HEK293T (cell line): ENCODE measurements around the gene STK16.

Source experiments
- ELF4 ChIP-seq: fragments of 450-650 bp; IDR thresholded peaks from 2 replicates; pipeline ENCODE4 v1.6.1; 2017; ENCODE audit warnings: antibody characterized with exemption
- TARDBP ChIP-seq: fragments of 450-650 bp; IDR thresholded peaks from 2 replicates; pipeline ENCODE4 v1.6.1; 2016

GRCh38 chr2:219273937-219274336 is 28.7 kb downstream of the STK16 start:
- TF ChIP-seq TARDBP: no peak
- TF ChIP-seq ELF4: no peak
